ENCODE results near the gene MYDGF. TPM values are rescaled to one million over a fixed set of nuclear protein-coding genes. Genes with fewer than 3 reads are reported as not detected.

The MYDGF gene
- total RNA-seq, 1 donor from 2014 or later = 48.8 TPM

GRCh38 chr19:4671185-4671851 is 1.2 kb upstream of the MYDGF start:
- Mint-ChIP-seq H3K27ac (ENCODE audit: unreplicated experiment) (no peak overlapping the region), H3K36me3 (ENCODE audit: low read depth) (peaks cover 3% of the 10 kb centered on the region), H3K9me3 (no peaks in the 10 kb centered on the region), H3K4me1 (peaks cover 13% of the 10 kb centered on the region), H3K27me3 (ENCODE audit: low read depth) (no peaks in the 10 kb centered on the region), H3K4me3 (peak overlapping the region; percentile 60)
- TF ChIP-seq, protein P1, sequence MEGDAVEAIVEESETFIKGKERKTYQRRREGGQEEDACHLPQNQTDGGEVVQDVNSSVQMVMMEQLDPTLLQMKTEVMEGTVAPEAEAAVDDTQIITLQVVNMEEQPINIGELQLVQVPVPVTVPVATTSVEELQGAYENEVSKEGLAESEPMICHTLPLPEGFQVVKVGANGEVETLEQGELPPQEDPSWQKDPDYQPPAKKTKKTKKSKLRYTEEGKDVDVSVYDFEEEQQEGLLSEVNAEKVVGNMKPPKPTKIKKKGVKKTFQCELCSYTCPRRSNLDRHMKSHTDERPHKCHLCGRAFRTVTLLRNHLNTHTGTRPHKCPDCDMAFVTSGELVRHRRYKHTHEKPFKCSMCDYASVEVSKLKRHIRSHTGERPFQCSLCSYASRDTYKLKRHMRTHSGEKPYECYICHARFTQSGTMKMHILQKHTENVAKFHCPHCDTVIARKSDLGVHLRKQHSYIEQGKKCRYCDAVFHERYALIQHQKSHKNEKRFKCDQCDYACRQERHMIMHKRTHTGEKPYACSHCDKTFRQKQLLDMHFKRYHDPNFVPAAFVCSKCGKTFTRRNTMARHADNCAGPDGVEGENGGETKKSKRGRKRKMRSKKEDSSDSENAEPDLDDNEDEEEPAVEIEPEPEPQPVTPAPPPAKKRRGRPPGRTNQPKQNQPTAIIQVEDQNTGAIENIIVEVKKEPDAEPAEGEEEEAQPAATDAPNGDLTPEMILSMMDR (conservative IDR thresholded peaks at IDR 0.05) = no peak
- DNase-seq (ENCODE audit: low read depth, low spot score) = no peak

GRCh38 chr19:4664642-4665041 is 5.5 kb downstream of the MYDGF start:
- Mint-ChIP-seq H3K27ac (ENCODE audit: unreplicated experiment) (no peak overlapping the region), H3K9me3 (no peaks in the 10 kb centered on the region), H3K4me1 (peaks cover 13% of the 10 kb centered on the region), H3K27me3 (ENCODE audit: low read depth) (no peaks in the 10 kb centered on the region), H3K4me3 (no peak overlapping the region), H3K36me3 (ENCODE audit: low read depth) (peaks cover 5% of the 10 kb centered on the region)
- DNase-seq (ENCODE audit: low read depth, low spot score) = no peak
- TF ChIP-seq, protein P1 (conservative IDR thresholded peaks at IDR 0.05) = no peak

DNA sequence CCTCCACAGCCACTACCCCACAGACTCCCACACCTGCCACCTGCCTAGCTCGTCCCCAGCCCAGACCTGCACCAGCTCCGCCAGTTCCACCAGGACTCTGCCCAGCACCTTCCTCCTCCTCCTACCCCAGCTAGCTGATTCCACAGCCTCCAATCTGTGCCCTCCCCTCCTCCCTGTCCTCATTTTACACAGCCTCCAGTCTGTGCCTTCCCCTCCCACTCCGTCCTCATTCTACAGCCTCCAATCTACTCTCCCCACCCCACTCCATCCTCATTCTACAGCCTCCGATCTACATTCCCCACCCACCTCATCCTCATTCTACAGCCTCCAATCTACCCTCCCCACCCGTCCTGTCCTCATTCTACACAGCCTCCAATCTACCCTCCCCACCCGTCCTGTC is 7.3 kb downstream of the MYDGF start:
- H3K36me3 Mint-ChIP-seq (ENCODE audit: low read depth) = peaks cover 5% of the 10 kb centered on the region
- H3K4me1 Mint-ChIP-seq = no peaks in the 10 kb centered on the region
- DNase-seq (ENCODE audit: low read depth, low spot score) = no peak
- TF ChIP-seq, protein P1 (conservative IDR thresholded peaks at IDR 0.05) = no peak
- no peaks in the 10 kb centered on the region for H3K27me3 Mint-ChIP-seq (ENCODE audit: low read depth)
- no peak overlapping the region for H3K27ac Mint-ChIP-seq (ENCODE audit: unreplicated experiment)
- no peak overlapping the region for H3K4me3 Mint-ChIP-seq
- no peaks in the 10 kb centered on the region for H3K9me3 Mint-ChIP-seq

DNA sequence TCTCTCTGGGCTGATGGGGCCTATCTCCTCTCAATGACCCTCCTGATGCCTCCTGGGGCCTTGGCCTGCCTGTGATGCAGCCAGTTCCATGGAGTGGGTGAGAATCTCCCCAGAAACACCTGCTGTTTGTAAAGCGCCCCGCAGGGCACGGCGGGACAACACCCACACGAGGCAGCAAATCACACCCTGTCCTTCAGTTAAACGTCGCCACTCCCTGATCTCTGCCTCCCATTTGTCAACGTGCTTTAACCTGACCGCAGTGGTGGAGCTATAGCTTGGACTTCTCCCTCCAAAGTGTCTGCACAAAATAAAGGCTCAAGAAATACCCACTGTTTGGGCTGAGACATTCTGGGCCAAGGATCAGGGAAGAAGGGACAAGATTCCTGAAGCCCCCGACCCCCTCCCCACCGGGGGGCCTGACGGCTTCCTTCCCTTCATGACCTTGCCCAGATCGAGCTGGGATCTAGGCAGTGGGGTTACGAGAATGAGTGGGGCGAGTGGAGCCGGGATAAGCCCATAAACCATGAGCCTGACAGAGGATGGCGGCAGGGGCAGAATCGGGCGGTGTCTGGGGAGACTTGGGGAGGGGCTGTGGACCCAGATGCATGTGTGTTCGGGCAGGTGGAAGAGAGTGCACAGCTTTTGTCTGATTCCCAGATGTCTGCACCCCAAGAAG is 8.0 kb downstream of the MYDGF start:
- no peak for DNase-seq (ENCODE audit: low read depth, low spot score)
- TF ChIP-seq, protein P1 (conservative IDR thresholded peaks at IDR 0.05) = no peak
- no peaks in the 10 kb centered on the region for H3K27me3 Mint-ChIP-seq (ENCODE audit: low read depth)
- H3K4me3 Mint-ChIP-seq = peak overlapping the region; percentile 54
- H3K36me3 Mint-ChIP-seq (ENCODE audit: low read depth) = peaks cover 5% of the 10 kb centered on the region
- no peak overlapping the region for H3K27ac Mint-ChIP-seq (ENCODE audit: unreplicated experiment)
- H3K9me3 Mint-ChIP-seq = no peaks in the 10 kb centered on the region
- no peaks in the 10 kb centered on the region for H3K4me1 Mint-ChIP-seq

- Mint-ChIP-seq H3K36me3 (ENCODE audit: low read depth) (peaks cover 5% of the 10 kb centered on the region), H3K27ac (ENCODE audit: unreplicated experiment) (no peak overlapping the region), H3K4me3 (no peak overlapping the region), H3K4me1 (no peaks in the 10 kb centered on the region), H3K27me3 (ENCODE audit: low read depth) (no peaks in the 10 kb centered on the region), H3K9me3 (no peaks in the 10 kb centered on the region)
- no peak for DNase-seq (ENCODE audit: low read depth, low spot score)
- TF ChIP-seq, protein P1 (conservative IDR thresholded peaks at IDR 0.05) = no peak
Observed at GRCh38 chr19:4660993-4661392, 9.1 kb downstream of the MYDGF start.

Data from neural crest cell (in vitro differentiated cells).